Measurements from ENCODE around the gene CHPF. TPM values are rescaled to one million over a fixed set of nuclear protein-coding genes. Genes with fewer than 3 reads are reported as not detected.

CHPF gene
- total RNA-seq, 4 donors from 2014 or later, result 32.6 to 70.8 (median 45.5) TPM

DNA sequence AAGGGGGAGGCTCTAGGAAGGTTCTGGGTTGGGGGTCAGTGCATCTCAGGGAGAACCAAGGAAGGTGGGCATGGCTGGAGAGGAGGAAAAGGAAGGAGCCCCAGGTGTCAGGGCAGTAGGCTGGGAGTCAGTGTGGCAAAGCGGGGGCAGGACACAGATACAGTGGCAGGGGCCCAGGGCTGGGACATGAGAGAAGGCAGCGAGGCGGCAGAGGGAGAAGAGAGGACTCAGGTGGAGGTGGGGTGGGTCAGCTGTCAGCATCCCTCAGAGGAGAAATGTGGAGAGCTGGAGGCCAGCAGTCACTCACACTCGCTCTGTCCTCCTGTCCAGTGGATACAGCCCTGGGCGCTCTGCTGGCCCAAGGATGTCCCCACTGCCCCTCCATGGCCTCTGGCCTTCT, 50.5 kb downstream of the CHPF start:
- ATAC-seq (ENCODE audit: low FRiP score), result no peak
- TF ChIP-seq, protein P1, sequence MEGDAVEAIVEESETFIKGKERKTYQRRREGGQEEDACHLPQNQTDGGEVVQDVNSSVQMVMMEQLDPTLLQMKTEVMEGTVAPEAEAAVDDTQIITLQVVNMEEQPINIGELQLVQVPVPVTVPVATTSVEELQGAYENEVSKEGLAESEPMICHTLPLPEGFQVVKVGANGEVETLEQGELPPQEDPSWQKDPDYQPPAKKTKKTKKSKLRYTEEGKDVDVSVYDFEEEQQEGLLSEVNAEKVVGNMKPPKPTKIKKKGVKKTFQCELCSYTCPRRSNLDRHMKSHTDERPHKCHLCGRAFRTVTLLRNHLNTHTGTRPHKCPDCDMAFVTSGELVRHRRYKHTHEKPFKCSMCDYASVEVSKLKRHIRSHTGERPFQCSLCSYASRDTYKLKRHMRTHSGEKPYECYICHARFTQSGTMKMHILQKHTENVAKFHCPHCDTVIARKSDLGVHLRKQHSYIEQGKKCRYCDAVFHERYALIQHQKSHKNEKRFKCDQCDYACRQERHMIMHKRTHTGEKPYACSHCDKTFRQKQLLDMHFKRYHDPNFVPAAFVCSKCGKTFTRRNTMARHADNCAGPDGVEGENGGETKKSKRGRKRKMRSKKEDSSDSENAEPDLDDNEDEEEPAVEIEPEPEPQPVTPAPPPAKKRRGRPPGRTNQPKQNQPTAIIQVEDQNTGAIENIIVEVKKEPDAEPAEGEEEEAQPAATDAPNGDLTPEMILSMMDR (IDR thresholded peaks at IDR 0.05), result no peak

DNA sequence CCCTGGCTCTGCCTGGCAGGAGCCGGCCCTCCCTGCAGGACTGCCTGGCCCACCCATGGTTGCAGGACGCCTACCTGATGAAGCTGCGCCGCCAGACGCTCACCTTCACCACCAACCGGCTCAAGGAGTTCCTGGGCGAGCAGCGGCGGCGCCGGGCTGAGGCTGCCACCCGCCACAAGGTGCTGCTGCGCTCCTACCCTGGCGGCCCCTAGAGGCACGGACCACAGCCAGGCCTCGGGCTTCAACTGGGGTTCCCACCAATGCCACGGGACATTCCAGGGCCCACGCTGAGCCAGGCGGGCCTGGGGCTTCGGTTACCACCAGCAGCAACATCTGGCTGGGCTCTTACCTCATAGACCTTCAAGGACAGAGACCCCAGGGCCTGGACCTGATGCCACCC, 51.0 kb downstream of the CHPF start:
- ATAC-seq (ENCODE audit: low FRiP score) (no peak), DNase-seq (ENCODE audit: low spot score) (no peak)
- TF ChIP-seq, protein P1 (IDR thresholded peaks at IDR 0.05), result no peak

More for the DNA sequence above, 50.5 kb downstream of the CHPF start:
- no peak for DNase-seq (ENCODE audit: low spot score)

DNA sequence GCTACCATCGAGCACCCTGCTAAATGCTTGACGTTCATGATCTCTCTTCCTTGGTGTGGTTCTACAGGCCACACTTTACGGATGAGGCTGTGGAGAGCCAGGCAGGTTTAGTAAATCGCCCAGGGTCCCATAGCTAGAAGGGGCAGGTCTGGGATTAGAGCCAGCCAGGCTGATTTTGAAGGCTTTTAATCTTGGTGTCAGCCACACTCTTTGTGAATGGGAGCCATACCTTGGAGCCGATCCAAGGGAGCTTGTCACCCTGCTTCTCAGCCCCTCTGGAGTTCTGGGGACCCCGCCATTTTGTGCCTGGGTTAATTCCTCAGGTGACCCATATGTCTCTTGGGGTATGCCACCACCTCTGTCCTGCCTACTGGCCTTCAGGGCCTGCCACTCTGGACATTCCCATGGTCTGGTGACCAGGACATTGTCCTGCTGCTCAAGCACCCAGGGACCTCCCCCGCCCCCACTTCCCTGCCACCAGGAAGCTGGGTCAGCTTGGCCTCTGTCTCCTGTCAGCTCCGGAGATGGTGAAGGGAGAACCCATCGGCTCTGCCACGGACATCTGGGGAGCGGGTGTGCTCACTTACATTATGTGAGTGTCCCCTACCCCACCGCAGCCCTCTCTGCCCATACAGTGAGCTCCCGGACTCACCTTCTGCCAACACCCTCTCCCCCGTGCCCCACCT, 52.2 kb downstream of the CHPF start:
- TF ChIP-seq, protein P1 (IDR thresholded peaks at IDR 0.05), result no peak
- no peak for ATAC-seq (ENCODE audit: low FRiP score)
- DNase-seq (ENCODE audit: low spot score), result no peak

DNA sequence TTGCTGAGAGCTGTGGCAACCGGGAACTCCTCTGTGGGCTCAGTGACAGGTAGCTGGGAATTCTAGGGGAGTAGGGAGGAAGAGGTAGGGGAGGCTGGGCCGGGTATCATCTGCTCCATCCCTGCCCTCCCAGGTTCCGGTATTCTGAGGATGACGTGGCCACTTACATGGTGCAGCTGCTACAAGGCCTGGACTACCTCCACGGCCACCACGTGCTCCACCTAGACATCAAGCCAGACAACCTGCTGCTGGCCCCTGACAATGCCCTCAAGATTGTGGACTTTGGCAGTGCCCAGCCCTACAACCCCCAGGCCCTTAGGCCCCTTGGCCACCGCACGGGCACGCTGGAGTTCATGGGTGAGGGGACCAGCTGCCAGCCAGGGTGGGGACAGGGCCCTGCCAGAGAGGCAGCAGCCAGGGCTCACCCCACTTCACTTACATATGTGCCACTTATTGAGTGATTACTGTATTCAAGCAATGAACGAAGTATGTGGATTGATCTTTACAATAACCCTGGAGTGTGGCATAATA, 52.9 kb downstream of the CHPF start:
- TF ChIP-seq, protein P1 (IDR thresholded peaks at IDR 0.05), result no peak
- ATAC-seq (ENCODE audit: low FRiP score) (no peak), DNase-seq (ENCODE audit: low spot score) (no peak)

DNA sequence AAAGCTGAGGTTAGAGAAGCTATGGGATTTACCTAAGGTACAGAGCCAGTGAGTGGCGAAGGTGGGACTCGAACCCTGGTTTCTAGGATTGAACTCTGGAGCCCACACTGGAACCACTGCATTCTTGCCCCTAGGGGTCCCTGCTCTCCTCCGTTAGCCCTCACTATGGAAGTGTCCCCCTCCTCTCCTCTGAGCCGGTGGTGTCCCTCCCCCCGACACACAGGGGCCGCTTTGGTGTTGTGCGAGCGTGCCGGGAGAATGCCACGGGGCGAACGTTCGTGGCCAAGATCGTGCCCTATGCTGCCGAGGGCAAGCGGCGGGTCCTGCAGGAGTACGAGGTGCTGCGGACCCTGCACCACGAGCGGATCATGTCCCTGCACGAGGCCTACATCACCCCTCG, 53.4 kb downstream of the CHPF start:
- TF ChIP-seq, protein P1 (IDR thresholded peaks at IDR 0.05), result no peak
- DNase-seq (ENCODE audit: low spot score) (no peak), ATAC-seq (ENCODE audit: low FRiP score) (no peak)

DNA sequence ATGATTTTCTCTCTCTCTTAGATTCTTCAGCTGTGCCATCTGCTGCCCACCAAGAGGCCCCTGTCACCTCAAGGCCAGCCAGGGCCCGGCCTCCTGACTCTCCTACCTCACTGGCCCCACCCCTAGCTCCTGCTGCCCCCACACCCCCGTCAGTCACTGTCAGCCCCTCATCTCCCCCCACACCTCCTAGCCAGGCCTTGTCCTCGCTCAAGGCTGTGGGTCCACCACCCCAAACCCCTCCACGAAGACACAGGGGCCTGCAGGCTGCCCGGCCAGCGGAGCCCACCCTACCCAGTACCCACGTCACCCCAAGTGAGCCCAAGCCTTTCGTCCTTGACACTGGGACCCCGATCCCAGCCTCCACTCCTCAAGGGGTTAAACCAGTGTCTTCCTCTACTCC, 54.3 kb downstream of the CHPF start:
- TF ChIP-seq, protein P1 (IDR thresholded peaks at IDR 0.05), result no peak
- no peak for ATAC-seq (ENCODE audit: low FRiP score)
- DNase-seq (ENCODE audit: low spot score), result no peak

Small RNA genes within 50 kb of the gene (small RNA-seq; reads per million reads assigned to genes)
- gene MIR3132, result not detected
- gene RN7SKP213, result not detected

Other genes starting within 250 kb of the CHPF start
- 1 to 10 TPM in 1 of 4 donors, under 1 TPM in 1, not detected in 2; 0.12 to 1.0 TPM for gene PTPRN, start 234.4 kb downstream of the CHPF start, total RNA-seq
- not detected for gene RESP18, start 211.1 kb downstream of the CHPF start, total RNA-seq
- 10 to 100 TPM; 58.4 to 97.4 (median 85.7) TPM for gene DNPEP, start 155.9 kb downstream of the CHPF start, total RNA-seq
- 100 to 1,000 TPM in 3 of 4 donors, 10 to 100 TPM in 1; 39.4 to 292 (median 182) TPM for gene DES, start 125.4 kb downstream of the CHPF start, total RNA-seq
- 10 to 100 TPM; 12.4 to 28.9 (median 17.7) TPM for gene SPEG, start 109.0 kb downstream of the CHPF start, total RNA-seq
- gene GMPPA, start 44.9 kb downstream of the CHPF start, total RNA-seq, result 10 to 100 TPM; 22.6 to 37.8 (median 29.4) TPM
- under 1 TPM in 2 of 4 donors, not detected in 2; 0.12 to 0.19 TPM for gene ASIC4, start 29.3 kb downstream of the CHPF start, total RNA-seq
- gene TMEM198, start 219 bp upstream of the CHPF start, total RNA-seq, result 1 to 10 TPM; 1.9 to 6.2 (median 2.9) TPM
- 100 to 1,000 TPM in 2 of 4 donors, 10 to 100 TPM in 2; 68.6 to 117 (median 88.7) TPM for gene OBSL1, start 27.7 kb upstream of the CHPF start, total RNA-seq
- 1 to 10 TPM in 1 of 4 donors, under 1 TPM in 1, not detected in 2; 0.88 to 1.1 TPM for gene INHA, start 28.5 kb upstream of the CHPF start, total RNA-seq
- 10 to 100 TPM in 2 of 4 donors, 1 to 10 TPM in 2; 9.1 to 22.4 (median 13.0) TPM for gene STK11IP, start 54.0 kb upstream of the CHPF start, total RNA-seq
- gene SLC4A3, start 83.8 kb upstream of the CHPF start, total RNA-seq, result 10 to 100 TPM in 2 of 4 donors, 1 to 10 TPM in 2; 5.2 to 15.8 (median 8.6) TPM